ENCODE measurements around the gene BCAR1. TPM values are rescaled to one million over a fixed set of nuclear protein-coding genes. Genes with fewer than 3 reads are reported as not detected.
A peak's percentile ranks its signal among the peaks of the same experiment; 100 is the strongest.

Gene BCAR1
- total RNA-seq, 1 experiment from 2014 or later, result 95.6 TPM

GRCh38 chr16:75256696-75257343 is 5.4 kb upstream of the BCAR1 start:
- no peaks in the 10 kb centered on the region for H3K27me3 Mint-ChIP-seq (ENCODE audit: low read depth)
- ChIA-PET CTCF (interaction anchor here (0.6 to 7.5 kb wide), 5 partner anchors 8 to 385 kb away, joined by 3 to 92 read pairs (median 3); no protein-coding TSS in a partner anchor), POLR2A (interaction anchor here (0.6 to 5.9 kb wide), 5 partner anchors 8 to 589 kb away, joined by 3 to 57 read pairs (median 5); no protein-coding TSS in a partner anchor)
- H3K9me3 Mint-ChIP-seq, result no peaks in the 10 kb centered on the region
- TF ChIP-seq NR3C1 (CRISPR knock-in tag; conservative IDR thresholded peaks at IDR 0.05; ENCODE audit: low read depth), result no peak
- no peak for TF ChIP-seq ZNF512 (CRISPR knock-in tag; IDR thresholded peaks at IDR 0.05; ENCODE audit: borderline replicate concordance)
- TF ChIP-seq FOXJ3 (CRISPR knock-in tag; IDR thresholded peaks at IDR 0.05; ENCODE audit: borderline replicate concordance), result no peak
- no peak for TF ChIP-seq TEAD4 (CRISPR knock-in tag; IDR thresholded peaks at IDR 0.05)
- TF ChIP-seq ZNF416 (CRISPR knock-in tag; IDR thresholded peaks at IDR 0.05), result no peak
- TF ChIP-seq, protein P1, sequence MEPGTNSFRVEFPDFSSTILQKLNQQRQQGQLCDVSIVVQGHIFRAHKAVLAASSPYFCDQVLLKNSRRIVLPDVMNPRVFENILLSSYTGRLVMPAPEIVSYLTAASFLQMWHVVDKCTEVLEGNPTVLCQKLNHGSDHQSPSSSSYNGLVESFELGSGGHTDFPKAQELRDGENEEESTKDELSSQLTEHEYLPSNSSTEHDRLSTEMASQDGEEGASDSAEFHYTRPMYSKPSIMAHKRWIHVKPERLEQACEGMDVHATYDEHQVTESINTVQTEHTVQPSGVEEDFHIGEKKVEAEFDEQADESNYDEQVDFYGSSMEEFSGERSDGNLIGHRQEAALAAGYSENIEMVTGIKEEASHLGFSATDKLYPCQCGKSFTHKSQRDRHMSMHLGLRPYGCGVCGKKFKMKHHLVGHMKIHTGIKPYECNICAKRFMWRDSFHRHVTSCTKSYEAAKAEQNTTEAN (CRISPR knock-in tag; IDR thresholded peaks at IDR 0.05), result no peak
- peak; percentile 39 for DNase-seq (ENCODE audit: low spot score)
- peak overlapping the region; percentile 22; the same call in 1 of the 2 replicates for H3K4me3 Mint-ChIP-seq
- H3K27ac Mint-ChIP-seq, result peak overlapping the region; percentile 72
- H3K4me1 Mint-ChIP-seq, result peaks cover 88% of the 10 kb centered on the region
- 0 out of 2 replicates have a peak, but pooled peaks cover 3% of the 10 kb centered on the region for H3K36me3 Mint-ChIP-seq
- no peak for ATAC-seq

- peak overlapping the region; percentile 97; the same call in 1 of the 2 replicates for H3K27ac Mint-ChIP-seq
- CTCF ChIA-PET, result interaction anchor here (0.6 to 7.5 kb wide), 6 partner anchors 9 to 378 kb away, joined by 3 to 92 read pairs (median 6); no protein-coding TSS in a partner anchor
- TF ChIP-seq, protein P2, sequence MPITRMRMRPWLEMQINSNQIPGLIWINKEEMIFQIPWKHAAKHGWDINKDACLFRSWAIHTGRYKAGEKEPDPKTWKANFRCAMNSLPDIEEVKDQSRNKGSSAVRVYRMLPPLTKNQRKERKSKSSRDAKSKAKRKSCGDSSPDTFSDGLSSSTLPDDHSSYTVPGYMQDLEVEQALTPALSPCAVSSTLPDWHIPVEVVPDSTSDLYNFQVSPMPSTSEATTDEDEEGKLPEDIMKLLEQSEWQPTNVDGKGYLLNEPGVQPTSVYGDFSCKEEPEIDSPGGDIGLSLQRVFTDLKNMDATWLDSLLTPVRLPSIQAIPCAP (CRISPR knock-in tag; IDR thresholded peaks at IDR 0.05), result no peak
- TF ChIP-seq, protein P3, sequence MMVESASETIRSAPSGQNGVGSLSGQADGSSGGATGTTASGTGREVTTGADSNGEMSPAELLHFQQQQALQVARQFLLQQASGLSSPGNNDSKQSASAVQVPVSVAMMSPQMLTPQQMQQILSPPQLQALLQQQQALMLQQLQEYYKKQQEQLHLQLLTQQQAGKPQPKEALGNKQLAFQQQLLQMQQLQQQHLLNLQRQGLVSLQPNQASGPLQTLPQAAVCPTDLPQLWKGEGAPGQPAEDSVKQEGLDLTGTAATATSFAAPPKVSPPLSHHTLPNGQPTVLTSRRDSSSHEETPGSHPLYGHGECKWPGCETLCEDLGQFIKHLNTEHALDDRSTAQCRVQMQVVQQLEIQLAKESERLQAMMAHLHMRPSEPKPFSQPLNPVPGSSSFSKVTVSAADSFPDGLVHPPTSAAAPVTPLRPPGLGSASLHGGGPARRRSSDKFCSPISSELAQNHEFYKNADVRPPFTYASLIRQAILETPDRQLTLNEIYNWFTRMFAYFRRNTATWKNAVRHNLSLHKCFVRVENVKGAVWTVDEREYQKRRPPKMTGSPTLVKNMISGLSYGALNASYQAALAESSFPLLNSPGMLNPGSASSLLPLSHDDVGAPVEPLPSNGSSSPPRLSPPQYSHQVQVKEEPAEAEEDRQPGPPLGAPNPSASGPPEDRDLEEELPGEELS (CRISPR knock-in tag; IDR thresholded peaks at IDR 0.05), result no peak
- TF ChIP-seq ZNF423 (CRISPR knock-in tag; IDR thresholded peaks at IDR 0.05), result no peak
- TF ChIP-seq NR3C1 (CRISPR knock-in tag; conservative IDR thresholded peaks at IDR 0.05; ENCODE audit: low read depth), result no peak
- no peak for TF ChIP-seq NFATC4 (CRISPR knock-in tag; IDR thresholded peaks at IDR 0.05)
- TF ChIP-seq TEAD4 (CRISPR knock-in tag; IDR thresholded peaks at IDR 0.05), result no peak
- H3K4me3 Mint-ChIP-seq, result no peak overlapping the region
- ATAC-seq, result no peak
- peak; percentile 23 for DNase-seq (ENCODE audit: low spot score)
- POLR2A ChIA-PET, result interaction anchor here (0.6 to 5.9 kb wide), 6 partner anchors 9 to 589 kb away, joined by 3 to 57 read pairs (median 6); no protein-coding TSS in a partner anchor
- 0 out of 2 replicates have a peak, but pooled peaks cover 3% of the 10 kb centered on the region for H3K36me3 Mint-ChIP-seq
- peaks cover 84% of the 10 kb centered on the region for H3K4me1 Mint-ChIP-seq
- H3K27me3 Mint-ChIP-seq (ENCODE audit: low read depth), result no peaks in the 10 kb centered on the region
- no peaks in the 10 kb centered on the region for H3K9me3 Mint-ChIP-seq
Observed at GRCh38 chr16:75256059-75256571, 4.7 kb upstream of the BCAR1 start.

DNA sequence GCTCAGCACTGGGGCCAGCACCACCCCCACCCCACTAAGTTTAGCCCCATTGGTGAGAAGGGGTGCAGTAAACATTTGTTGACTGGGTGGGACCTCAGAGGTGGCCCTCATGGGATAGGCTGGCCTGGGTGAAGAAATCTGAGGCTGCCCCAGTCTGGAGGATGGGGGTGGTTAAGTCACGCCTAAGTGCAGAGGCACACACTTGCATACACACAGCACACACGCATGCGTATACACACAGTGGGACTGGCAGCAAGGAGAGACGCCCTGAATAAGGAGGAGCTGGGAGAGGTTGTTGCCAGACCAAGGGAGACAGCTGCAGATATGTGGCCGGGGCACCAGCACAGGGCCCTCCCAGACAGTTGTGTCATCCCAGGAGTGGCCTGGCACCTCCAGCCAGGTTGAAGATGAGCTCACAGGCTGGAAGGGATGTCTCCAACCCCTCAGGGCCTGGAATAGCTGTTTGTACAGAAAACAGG is 3.0 kb upstream of the BCAR1 start:
- ChIA-PET CTCF (interaction anchor here (1.1 to 7.5 kb wide), 6 partner anchors 9 to 131 kb away, joined by 4 to 92 read pairs (median 6); no protein-coding TSS in a partner anchor), POLR2A (interaction anchor here (1.0 to 5.9 kb wide), 6 partner anchors 9 to 165 kb away, joined by 3 to 57 read pairs (median 8); no protein-coding TSS in a partner anchor)
- ATAC-seq (peak; percentile 10), DNase-seq (ENCODE audit: low spot score) (peak; percentile 42)
- Mint-ChIP-seq H3K36me3 (0 out of 2 replicates have a peak, but pooled peaks cover 3% of the 10 kb centered on the region), H3K4me3 (peak overlapping the region; percentile 43), H3K27ac (peak overlapping the region; percentile 97), H3K27me3 (ENCODE audit: low read depth) (no peaks in the 10 kb centered on the region), H3K9me3 (no peaks in the 10 kb centered on the region), H3K4me1 (peaks cover 89% of the 10 kb centered on the region)
- TF ChIP-seq ZNF532 (CRISPR knock-in tag; IDR thresholded peaks at IDR 0.05; ENCODE audit: borderline replicate concordance), result no peak
- TF ChIP-seq CBFB (CRISPR knock-in tag; IDR thresholded peaks at IDR 0.05; ENCODE audit: low read depth), result no peak
- no peak for TF ChIP-seq E2F5 (CRISPR knock-in tag; IDR thresholded peaks at IDR 0.05)
- no peak for TF ChIP-seq MLX (CRISPR knock-in tag; IDR thresholded peaks at IDR 0.05)
- TF ChIP-seq ELF4 (CRISPR knock-in tag; IDR thresholded peaks at IDR 0.05; ENCODE audit: low read depth), result no peak

Measured in WTC11 (cell line).